WTC11 (cell line): ENCODE data around the gene EMP2.

Source experiments
- CTCF ChIP-seq: fragments of 200-600 bp; IDR thresholded peaks from 2 replicates; pipeline ENCODE4 v1.8.0; 2022; ENCODE audit warnings: antibody characterized with exemption
- MAX ChIP-seq: sonication (generic); formaldehyde crosslinking; IDR thresholded peaks from 2 replicates; pipeline ENCODE4 v1.8.0; 2022; ENCODE audit warnings: mild to moderate bottlenecking, missing genetic modification reagents
- NFE2L1 ChIP-seq: sonication (generic); formaldehyde crosslinking; IDR thresholded peaks from 2 replicates; pipeline ENCODE4 v1.8.1; 2023; ENCODE audit warnings: missing genetic modification reagents
- OVOL2 ChIP-seq: fragments of 250-450 bp; sonication (Bioruptor Pico); IDR thresholded peaks from 2 replicates; pipeline ENCODE4 v1.9.0; 2021; ENCODE audit warnings: mild to moderate bottlenecking, borderline replicate concordance
- SP1 ChIP-seq: sonication (generic); formaldehyde crosslinking; conservative IDR thresholded peaks from 2 replicates; pipeline ENCODE4 v1.8.1; 2022; ENCODE audit warnings: missing genetic modification reagents
- ZNF138 ChIP-seq: sonication (generic); formaldehyde crosslinking; conservative IDR thresholded peaks from 2 replicates; pipeline ENCODE4 v1.8.1; 2022; ENCODE audit warnings: mild to moderate bottlenecking, moderate library complexity, missing genetic modification reagents
- TF ChIP-seq, protein P1 (sequence below): sonication (generic); formaldehyde crosslinking; IDR thresholded peaks from 2 replicates; pipeline ENCODE4 v1.8.1; 2023; ENCODE audit warnings: mild to moderate bottlenecking, missing genetic modification reagents, moderate library complexity

- TF ChIP-seq CTCF (no peak), NFE2L1 (CRISPR knock-in tag) (no peak), MAX (CRISPR knock-in tag) (no peak), OVOL2 (no peak), SP1 (CRISPR knock-in tag) (no peak), ZNF138 (no peak)
- TF ChIP-seq, protein P1, sequence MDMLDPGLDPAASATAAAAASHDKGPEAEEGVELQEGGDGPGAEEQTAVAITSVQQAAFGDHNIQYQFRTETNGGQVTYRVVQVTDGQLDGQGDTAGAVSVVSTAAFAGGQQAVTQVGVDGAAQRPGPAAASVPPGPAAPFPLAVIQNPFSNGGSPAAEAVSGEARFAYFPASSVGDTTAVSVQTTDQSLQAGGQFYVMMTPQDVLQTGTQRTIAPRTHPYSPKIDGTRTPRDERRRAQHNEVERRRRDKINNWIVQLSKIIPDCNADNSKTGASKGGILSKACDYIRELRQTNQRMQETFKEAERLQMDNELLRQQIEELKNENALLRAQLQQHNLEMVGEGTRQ (CRISPR knock-in tag), result no peak
These were observed 28.5 kb downstream of the EMP2 start for GRCh38 chr16:10551881-10552280.
